GM21786 (cell line): ENCODE data around the gene PKLR.
"Not testable (repeated sequence)": the region's sequence is repeated elsewhere in the genome, so short reads cannot be mapped to it uniquely, and the experiment has no call there.

Source experiments
- ATAC-seq: cut with Tn5 transposase; IDR thresholded peaks from one replicate; pipeline ENCODE4 v1.9.1; 2021; ENCODE audit not compliant: unreplicated experiment

Gene PKLR

DNA sequence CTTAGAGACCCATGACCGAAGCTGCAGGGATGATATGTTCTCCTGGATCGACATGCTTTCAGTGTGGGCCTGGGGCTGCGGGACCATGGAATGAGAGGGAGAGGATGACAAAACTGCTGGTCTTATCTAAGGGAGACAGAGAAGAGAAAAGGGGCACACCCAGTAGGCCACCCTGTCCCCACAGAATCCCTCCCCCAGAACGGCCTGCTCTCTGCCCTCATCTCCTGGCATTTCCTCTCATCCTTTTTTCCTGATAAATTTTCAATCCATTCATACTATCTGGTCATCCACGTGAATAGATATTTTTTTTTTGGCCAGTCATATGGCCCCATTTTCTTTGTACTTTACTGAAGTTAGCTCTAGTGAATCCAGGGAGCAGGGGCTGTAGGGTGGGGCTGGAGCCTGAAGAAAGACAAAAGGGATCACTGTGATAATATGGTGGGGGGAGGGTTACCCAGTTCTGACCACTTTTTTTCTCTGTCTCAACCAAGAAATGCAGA lies at the start of gene PKLR:
Gene PKLR (minus strand): TSS at position 97 of the 500 bp plus-strand sequence. CDS start 43 bp downstream, at position 54.
- ATAC-seq, result no peak

DNA sequence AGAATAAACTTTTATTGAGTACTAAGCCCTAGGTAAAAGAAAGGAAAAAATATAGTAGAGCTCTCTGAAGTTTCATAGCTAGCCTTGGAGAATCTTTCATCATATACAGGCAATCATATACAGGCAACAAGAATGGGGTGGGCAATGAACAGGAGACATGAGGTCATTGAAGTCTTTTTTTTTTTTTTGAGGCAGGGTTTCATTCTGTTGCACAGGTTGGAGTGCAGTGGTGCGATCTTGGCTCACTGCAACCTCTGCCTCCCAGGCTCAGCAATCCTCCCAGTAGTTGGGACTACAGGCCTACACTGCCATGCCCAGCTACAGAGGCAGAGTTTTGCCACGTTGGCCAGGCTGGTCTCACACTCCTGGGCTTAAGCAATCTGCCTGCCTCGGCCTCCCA lies 41.6 kb upstream of the PKLR start:
- ATAC-seq, result no peak

DNA sequence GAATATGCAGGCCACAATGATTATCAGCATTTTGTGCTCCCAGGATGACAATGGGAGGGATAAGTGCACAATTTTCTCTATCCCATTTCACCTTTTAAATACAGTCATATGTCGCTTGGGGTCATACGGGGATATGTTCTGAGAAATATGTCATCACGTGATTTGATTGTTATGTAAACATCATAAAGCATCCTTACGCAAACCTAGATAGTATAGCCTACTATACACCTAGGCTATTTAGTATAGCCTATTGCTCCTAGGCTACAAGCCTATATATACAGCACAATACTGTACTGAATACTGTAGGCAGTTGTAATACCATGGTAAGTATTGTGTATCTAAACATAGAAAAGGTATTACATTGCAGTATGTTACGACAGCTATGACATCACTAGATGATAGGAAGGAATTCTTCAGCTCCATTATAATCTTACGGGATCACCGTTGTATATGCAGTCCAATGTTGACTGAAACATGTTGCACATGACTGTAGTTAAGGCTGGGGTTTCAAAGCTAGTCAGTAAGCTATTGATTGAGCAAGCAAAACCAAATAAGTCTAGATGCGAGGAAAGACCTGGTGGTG lies 38.4 kb upstream of the PKLR start:
- no peak for ATAC-seq

DNA sequence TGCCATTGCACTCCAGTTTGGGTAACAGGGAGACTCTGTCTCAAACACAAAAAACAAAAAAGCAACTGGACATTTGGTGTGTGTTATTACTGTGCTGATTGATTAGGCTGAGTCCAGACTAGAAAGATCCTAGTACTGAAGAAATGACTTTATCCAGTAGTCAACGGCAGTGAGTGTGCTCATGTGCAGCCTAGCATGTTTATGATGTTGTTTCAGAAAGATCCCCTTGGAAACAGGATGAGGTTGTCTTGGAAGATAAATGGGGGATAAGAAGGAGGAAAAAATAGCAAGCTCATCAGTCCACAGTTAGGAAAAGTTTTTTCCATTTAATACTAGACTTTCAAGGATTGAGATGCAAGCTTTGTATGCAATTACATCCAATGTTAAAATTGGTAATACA lies 33.7 kb upstream of the PKLR start:
- no peak for ATAC-seq

DNA sequence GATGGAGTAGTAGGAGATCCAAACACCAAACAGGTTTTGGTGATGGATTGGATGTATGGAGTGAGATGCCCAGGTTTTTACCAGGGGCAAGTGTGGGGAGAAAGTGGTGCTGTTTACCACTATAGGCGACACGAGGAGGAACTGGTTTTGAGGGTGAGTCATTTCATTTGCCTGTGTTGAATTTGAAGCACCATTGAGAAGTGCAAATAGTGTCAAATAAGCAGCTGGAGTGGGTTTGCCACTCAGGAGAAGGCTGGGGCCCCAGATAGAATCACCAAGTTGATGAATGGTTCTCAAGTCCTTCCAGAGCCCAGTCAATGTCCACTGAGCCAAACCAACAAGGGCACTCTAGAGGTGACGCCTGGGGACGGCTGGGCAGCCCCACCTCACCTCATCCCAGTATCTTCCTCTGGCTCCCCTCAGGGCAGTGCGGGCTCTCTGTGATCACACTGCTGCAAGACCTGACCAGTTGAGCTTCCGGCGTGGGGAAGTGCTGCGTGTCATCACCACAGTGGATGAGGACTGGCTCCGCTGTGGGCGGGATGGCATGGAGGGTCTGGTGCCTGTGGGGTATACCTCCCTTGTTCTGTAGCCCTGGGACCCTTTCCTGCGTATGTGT lies 28.9 kb upstream of the PKLR start:
- no peak for ATAC-seq

DNA sequence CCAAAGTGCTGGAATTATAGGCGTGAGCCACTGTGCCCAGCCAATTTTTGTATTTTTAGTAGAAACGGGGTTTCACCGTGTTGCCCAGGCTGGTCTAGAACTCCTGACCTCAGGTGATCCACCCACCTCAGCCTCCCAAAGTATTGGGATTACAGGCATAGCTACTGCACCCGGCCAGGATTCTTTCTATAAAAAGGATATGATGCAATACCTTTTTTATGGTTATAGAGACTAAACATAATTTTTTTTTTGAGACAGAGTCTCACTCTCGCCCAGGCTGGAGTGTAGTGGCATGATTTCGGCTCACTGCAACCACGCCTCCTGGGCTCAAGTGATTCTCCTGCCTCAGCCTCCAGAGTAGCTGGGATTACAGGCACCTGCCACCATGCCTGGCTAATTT lies 27.6 kb upstream of the PKLR start:
- ATAC-seq, result not testable (repeated sequence)

DNA sequence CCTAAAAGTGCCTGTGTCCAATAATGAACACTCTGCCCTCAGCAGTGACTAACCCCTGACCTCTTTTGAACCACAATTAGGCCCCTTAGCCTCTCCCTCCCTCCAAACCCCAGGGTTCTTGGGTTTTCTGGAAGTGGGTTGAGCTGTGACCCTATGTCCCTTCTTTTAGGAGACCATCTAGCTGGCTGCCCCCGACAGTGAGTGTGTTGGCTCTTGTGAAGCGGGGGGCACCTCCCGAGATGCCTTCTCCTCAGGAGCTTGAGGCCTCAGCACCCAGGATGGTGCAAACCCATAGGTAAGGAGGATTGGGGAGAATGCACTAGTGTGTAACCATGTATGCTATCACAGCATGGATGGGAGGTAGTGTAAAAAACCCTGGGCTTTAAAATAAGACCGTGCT lies 26.7 kb upstream of the PKLR start:
- no peak for ATAC-seq

DNA sequence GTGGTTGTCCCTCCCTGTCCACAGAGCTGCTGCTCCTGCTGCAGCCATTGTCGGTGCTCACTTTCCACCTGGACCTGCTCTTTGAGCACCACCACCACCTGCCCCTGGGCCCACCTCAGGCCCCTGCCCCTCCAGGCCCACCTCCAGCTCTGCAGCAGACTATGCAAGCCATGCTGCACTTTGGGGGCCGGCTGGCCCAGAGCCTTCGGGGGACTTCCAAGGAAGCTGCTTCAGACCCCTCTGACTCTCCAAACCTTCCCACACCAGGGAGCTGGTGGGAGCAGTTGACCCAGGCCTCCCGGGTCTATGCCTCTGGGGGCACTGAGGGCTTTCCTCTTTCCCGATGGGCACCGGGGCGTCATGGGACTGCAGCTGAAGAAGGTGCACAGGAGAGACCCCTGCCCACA lies 25.4 kb upstream of the PKLR start:
- no peak for ATAC-seq

DNA sequence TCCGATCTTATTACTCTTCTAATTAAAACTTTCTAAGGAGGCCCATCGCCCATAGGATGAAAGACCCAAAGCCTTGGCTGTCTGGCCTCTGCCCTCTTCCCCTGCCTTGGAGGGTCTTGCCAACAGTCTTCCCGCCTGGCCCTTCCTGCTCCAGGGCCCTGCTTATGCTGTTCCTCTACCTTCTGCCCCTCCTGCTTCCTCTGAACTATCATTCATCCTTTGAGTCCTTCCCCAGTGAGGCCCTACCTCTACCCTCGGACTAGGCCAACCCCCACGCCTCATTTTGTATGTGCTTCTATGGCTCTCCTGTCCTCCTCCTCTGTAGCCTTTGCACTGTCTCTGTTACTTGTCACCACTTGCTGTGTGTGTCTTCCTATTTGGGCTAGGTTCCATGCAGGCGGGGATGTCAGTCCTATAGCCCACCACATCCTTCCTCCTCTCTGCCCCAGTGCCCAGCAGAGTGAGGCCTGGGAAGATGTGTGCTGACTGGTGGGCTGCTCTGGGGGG lies 24.8 kb upstream of the PKLR start:
- ATAC-seq, result no peak

DNA sequence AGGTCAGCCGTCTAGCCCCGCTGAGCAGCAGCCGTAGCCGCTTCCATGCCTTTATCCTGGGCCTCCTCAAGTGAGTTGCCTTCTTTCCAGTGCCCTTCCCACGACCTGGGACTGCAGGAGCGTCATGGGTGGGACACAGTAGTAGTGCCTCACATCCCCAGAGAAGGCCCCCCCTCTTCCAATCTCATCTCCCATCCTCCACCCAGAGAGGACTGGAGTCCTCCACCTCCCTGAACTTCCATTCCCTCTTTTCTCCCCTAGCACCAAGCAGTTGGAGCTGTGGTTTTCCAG lies 24.3 kb upstream of the PKLR start:
- no peak for ATAC-seq

DNA sequence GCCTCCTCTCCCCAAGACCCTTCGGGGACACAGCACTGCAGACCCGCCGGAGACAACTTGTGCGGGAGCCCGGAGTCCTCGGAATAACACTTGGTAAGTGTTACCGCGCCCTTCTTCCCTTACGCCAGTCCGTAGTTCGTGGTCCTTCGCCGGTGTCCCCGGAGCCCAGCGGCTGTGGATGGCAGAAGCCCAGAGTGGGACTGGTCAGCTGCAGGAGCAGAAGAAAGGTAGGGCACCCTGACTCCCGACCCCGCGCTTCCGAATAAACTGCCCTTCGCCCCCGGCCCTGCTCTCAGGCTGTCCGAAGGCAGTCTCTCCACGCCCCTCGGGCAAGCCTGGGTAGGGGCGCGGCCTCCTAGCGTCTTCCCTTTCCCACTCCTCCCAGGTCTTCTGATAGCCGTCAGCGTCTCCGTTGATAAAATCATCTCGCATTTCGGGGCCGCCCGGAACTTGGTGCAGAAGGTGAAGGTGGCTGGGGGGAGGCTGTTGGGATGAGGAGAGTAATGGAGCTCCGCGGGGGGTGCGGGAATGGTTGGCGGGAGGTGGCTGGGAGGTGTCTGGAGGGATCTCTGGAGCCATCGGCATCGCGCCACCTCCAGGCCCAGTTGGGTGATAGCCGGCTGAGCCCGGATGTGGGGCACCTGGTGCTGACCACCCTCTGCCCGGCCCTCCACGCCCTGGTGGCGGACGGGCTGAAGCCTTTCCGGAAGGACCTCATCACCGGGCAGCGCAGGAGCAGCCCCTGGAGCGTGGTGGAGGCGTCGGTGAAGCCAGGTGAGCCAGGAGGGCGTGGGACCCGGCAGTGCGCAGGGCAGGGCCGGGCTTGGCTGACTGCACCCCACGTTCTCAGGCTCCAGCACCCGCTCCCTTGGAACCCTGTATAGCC lies 23.7 kb upstream of the PKLR start:
- ATAC-seq, result no peak

DNA sequence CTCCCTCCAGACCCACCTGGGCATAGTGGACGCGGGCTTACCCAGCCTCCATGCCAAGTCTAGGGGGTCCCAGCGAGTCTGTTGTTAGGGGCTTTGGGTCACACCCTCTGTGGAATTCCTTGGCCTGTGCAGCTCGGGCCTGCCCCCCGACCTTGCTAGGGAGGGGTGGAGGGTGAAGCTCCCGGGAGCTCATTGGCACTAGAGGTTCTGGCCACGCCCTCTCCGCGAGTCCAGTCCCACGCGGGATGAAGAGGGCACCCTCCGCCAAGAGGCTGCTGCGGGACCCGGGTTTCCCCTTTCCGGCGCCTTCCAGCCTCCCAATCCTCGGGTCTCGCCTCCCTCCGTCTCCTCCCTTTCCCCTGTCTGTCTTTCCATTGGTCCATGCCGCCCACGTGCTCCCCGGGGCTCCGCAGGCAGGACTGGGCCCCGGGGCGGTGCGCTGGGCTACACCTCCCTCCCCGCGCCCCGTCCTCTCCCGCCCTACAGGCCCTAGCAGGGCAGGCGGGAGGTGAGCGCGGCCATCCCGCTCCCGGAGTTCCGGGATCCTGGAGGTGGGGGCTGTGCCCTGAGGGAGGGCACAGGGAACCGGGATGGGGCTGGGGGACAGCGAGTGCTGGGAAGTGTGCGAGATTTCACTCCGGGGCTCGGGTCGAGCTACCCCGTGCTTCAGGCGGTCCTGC lies 22.9 kb upstream of the PKLR start:
- ATAC-seq, result peak; percentile 65

DNA sequence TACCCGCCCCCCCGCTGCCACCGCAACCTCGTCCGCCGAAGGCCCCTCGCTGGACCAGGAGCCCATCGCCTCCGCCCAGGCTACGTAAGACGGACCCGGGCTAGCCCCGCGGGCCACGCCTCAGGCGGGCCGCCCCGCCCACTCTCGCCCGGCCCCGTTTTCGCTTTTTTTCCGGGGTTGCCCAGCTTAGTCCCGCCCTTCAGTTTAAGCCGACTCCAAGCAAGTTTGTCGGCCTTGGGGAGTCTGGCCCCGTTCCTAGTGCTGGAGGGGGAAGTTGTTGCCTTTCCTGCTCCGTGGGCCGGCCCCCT lies 22.4 kb upstream of the PKLR start:
- ATAC-seq, result peak; percentile 35

DNA sequence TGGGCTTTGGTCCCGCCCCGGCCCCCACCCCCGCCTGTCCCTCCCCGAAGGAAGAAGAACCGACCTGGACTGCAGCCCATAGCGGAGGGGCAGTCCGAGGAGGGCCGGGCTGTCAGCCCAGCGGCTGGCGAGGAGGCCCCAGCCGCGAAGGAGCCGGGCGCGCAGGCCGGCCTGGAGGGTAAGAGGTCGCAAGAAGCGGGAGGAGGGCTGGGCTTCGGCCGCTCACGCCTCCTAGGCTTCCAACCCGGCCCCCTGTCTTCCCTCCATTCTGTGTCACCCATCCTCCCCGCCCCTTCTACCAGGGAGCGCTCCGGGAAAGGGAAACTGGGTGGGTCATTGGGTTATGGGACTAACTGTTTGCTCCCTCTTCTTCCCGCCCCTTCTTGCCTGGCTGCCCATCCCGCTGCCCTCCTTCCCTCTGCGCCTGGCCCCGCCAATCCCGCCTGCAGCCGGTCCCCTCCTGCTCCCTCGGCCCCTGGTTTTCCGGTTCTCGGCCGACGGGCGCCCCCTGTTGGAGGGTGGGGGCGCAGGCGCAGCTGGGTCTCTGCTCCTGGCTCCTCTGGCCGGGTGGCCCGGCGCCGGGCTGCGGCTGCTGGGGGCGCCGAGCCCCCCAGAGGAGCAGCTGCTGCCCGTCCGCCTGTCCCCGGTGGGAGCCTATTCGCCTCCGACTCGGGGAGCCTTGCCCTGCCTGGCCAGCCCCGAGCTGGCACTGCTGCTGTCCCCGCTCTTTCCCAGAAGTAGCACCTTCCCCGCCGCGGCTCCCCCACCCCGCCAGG lies 21.9 kb upstream of the PKLR start:
- ATAC-seq, result peak; percentile 38

DNA sequence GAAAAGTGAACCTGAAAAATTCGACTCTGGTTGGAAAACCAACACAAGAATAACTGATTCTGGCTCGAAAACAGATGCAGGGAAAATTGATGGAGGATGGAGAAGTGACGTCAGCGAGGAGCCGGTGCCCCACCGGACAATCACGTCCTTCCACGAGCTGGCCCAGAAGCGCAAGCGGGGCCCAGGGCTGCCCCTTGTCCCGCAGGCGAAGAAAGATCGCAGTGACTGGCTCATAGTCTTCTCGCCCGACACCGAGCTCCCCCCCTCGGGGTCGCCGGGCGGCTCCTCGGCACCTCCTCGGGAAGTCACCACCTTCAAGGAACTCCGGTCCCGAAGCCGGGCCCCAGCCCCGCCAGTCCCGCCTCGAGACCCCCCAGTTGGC lies 21.3 kb upstream of the PKLR start:
- no peak for ATAC-seq

DNA sequence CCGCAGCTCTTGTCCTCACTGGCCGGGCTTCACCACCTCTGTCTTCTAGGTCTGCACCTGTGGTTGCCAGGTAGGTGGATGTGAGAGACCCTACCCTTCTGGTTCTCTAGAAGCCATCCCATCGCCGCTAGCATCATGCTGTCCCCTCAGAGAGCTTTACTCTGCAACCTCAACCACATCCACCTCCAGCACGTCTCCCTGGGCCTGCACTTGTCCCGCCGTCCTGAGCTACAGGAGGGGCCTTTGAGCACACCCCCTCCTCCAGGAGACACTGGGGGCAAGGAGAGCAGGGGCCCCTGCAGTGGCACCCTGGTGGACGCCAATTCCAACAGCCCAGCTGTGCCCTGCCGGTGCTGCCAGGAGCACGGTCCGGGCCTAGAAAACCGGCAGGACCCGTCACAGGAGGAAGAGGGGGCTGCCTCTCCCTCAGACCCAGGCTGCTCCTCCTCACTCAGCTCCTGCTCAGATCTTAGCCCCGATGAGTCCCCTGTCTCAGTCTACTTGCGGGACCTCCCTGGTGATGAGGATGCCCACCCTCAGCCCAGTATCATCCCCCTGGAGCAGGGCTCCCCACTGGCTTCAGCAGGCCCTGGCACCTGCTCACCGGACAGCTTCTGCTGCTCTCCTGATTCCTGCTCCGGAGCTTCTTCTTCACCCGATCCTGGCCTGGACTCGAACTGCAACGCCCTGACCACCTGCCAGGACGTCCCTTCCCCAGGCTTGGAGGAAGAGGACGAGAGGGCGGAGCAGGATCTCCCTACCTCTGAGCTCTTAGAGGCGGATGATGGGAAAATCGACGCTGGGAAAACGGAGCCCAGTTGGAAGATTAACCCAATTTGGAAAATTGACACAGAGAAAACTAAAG lies 20.6 kb upstream of the PKLR start:
- ATAC-seq, result no peak

DNA sequence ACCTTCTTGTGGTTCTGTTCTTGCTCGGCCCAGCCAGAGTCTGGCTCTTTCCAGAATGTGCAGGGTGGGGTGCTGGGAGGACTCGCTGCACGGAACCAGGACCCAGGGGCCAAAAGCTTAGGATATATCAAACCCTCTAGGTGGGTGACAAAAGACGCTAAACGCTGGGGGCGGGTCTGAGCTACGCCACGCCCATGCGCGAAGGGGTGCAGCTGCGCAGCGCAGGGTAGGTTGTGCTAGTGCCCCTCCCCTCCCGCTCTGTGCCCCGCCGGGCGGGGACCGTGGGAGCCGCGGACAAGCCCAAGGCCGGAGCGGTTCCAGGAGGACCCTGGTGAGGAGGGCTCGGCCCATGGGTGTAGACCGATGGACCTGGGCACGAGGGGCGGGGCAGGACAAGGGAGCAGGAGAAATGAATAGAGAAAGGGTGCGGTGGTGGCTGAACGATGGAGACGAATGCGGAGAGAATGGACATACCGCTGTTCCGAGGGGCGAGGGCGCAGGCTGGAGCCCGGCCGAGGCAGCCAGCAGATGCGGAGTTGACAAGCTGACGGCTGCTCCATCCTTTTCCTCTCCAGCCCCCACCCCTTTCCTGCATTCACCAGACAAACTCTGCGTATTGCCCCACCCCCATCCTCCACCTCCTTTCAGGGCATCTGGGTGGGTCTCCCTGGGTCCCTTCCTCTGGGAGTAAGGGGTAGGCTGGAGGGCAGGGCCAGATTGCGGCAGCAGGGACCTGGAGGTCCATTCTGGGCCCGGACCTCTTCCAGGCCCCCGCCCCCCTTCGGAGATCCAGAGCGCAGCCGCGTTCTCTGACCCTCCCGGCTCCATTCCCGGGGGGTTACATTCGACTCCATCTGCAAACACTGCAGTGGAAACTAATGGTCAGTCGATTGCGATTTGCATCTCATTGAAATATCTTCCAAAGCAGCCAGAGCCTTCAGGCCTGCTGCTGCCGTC lies 19.7 kb upstream of the PKLR start, which contains the start of gene RUSC1:
Gene RUSC1 (plus strand): TSS at position 234 of the 957 bp plus-strand sequence. CDS start 880 bp downstream, outside the sequence.
- ATAC-seq, result no peak

DNA sequence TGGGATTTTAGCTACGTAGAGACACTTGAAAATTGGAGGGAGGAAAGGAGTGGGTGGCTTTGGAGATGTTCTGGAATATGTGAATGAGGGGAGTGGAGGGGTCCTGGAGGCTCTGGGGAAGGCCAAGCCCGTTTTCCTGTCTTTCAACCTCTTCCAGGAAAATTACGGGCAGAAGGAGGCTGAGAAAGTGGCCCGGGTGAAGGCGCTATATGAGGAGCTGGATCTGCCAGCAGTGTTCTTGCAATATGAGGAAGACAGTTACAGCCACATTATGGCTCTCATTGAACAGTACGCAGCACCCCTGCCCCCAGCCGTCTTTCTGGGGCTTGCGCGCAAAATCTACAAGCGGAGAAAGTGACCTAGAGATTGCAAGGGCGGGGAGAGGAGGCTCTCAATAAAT lies 19.0 kb upstream of the PKLR start:
- no peak for ATAC-seq

DNA sequence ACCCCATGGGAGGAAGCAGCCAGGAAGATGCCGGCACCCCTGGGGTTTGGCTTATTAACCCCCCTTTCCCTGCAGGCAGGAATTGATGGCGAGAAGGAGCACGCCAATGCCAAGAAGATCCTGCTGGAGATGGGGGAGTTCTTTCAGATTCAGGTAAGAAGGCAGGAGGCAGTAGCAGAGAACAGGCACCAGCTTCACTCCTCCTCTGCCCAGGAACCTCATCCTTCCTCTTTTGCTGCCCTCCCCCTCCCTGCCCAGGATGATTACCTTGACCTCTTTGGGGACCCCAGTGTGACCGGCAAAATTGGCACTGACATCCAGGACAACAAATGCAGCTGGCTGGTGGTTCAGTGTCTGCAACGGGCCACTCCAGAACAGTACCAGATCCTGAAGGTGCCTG lies 18.3 kb upstream of the PKLR start:
- no peak for ATAC-seq
